Measurements from ENCODE around the gene ASCC3.

DNA sequence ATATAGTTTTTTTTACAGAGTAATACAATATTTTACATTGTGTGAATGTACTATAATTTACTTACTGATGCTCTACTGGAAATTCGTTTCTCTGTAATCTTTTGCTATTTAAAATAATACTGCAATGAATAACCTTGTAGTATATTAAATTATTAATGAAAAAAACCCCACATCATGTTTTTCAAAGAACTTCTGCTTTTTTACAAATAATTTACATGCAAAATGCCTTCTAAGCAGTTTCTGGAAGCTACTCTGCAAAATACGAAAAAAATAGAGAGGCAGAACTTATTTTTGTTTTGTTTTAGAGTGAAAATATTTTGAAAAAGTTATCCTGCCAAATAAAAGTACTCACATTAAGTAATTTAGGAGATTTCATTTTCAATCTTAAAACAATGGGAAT is 250.6 kb downstream of the ASCC3 start:
- TF ChIP-seq, protein P1, sequence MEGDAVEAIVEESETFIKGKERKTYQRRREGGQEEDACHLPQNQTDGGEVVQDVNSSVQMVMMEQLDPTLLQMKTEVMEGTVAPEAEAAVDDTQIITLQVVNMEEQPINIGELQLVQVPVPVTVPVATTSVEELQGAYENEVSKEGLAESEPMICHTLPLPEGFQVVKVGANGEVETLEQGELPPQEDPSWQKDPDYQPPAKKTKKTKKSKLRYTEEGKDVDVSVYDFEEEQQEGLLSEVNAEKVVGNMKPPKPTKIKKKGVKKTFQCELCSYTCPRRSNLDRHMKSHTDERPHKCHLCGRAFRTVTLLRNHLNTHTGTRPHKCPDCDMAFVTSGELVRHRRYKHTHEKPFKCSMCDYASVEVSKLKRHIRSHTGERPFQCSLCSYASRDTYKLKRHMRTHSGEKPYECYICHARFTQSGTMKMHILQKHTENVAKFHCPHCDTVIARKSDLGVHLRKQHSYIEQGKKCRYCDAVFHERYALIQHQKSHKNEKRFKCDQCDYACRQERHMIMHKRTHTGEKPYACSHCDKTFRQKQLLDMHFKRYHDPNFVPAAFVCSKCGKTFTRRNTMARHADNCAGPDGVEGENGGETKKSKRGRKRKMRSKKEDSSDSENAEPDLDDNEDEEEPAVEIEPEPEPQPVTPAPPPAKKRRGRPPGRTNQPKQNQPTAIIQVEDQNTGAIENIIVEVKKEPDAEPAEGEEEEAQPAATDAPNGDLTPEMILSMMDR (IDR thresholded peaks at IDR 0.05): no peak
- TF ChIP-seq EZH2 (IDR thresholded peaks at IDR 0.05): no peak

Data from neural progenitor cell (in vitro differentiated cells).